Stomach (tissue), 9 donors: ENCODE measurements around the gene RAB31. TPM values are rescaled to one million over a fixed set of nuclear protein-coding genes. Genes with fewer than 3 reads are reported as not detected.

Experiments used
- DNase-seq, 2 donors: peaks; one replicate each; pipeline versions ENCODE4 v3.0.0 to v3.0.0-alpha.2; 2013 to 2019
- H3K27ac ChIP-seq, 5 donors: fragments of 200-600 bp in 4 of 5; sonication (generic) in 4 of 5; one replicate each; pipeline ENCODE4 v1.5.1; 2013 to 2019; ENCODE audit warnings: mild to moderate bottlenecking in 1 of 5, moderate library complexity in 1 of 5
- H3K27me3 ChIP-seq, 3 donors: fragments of 200-600 bp; sonication (generic); one replicate each; pipeline ENCODE4 v1.5.1; 2017 to 2019; ENCODE audit warnings: mixed run types in 1 of 3
- H3K36me3 ChIP-seq, 4 donors: fragments of 200-600 bp; sonication (generic); 1 replicate in 3 of 4; 2 replicates in 1 of 4; pipeline ENCODE4 v1.5.1; 2016 to 2019
- H3K4me1 ChIP-seq, 4 donors: fragments of 200-600 bp; sonication (generic); one replicate each; pipeline ENCODE4 v1.5.1; 2016 to 2019
- H3K4me3 ChIP-seq, 4 donors: fragments of 200-600 bp; sonication (generic) in 3 of 4; one replicate each; pipeline ENCODE4 v1.5.1; 2016 to 2019; ENCODE audit warnings: mild to moderate bottlenecking in 1 of 4
- H3K9me3 ChIP-seq, 4 donors: fragments of 200-600 bp; sonication (generic); one replicate each; pipeline ENCODE4 v1.5.1; 2016 to 2019
- CTCF ChIP-seq, 7 experiments: fragments of 450-650 bp in 4 of 7; fragments of 200-600 bp in 3 of 7; sonication (generic) in 3 of 7; IDR thresholded peaks; one replicate each; pipeline ENCODE4 v1.5.1; 2016 to 2019; ENCODE audit warnings: antibody characterized with exemption in 7 of 7, control low read depth in 2 of 7, mild to moderate bottlenecking in 1 of 7
- EP300 ChIP-seq: sonication (generic); formaldehyde crosslinking; IDR thresholded peaks from one replicate; pipeline ENCODE4 v1.6.1; 2017; ENCODE audit warnings: antibody characterized with exemption
- POLR2A ChIP-seq, 4 donors: fragments of 450-650 bp; IDR thresholded peaks; one replicate each; pipeline ENCODE4 v1.6.1; 2016; ENCODE audit warnings: antibody characterized with exemption in 4 of 4, control low read depth in 2 of 4, mild to moderate bottlenecking in 1 of 4, moderate library complexity in 1 of 4
- POLR2AphosphoS5 ChIP-seq, 3 donors: sonication (generic); formaldehyde crosslinking; IDR thresholded peaks; one replicate each; pipeline ENCODE4 v1.6.1; 2016; ENCODE audit warnings: antibody characterized with exemption in 3 of 3
- WGBS, 5 donors: extraction: QIAGEN DNeasy Blood & Tissue Kit in 3 of 5; methylation state at CpG; one replicate each; pipeline versions ENCODE4 v1.1.5 to v1.1.7; 2013 to 2018; 5-methylcytosine and 5-hydroxymethylcytosine counted together
- intact Hi-C: fragments of 100-400 bp; cut with DNase I; formaldehyde crosslinking; loops from one replicate; pipeline ENCODE4 v1.15.1; 2023; ENCODE audit warnings: low total_unique reads
- polyA plus RNA-seq, 3 donors: library from polyadenylated mRNA; stranded (reverse); fragments of 200-250 nt; gene quantifications; one replicate each; pipeline ENCODE4 v1.2.3, GENCODE V29; 2013
- total RNA-seq, 5 donors: library from RNA; depleted of rRNA; stranded (reverse); fragments of >200 nt; gene quantifications; one replicate each; pipeline versions ENCODE4 v1.1.0 to v1.2.3, GENCODE V29; 2014 to 2016
- donor health status: healthy with polysubstance abuse.
- donor health status: Bipolar disorder and iron deficiency.
- donor health status: healthy.

The RAB31 gene
- total and polyA plus RNA-seq, 8 donors: 10.1 to 65.5 (median 36.8) TPM

- Histone ChIP-seq H3K4me3 (no peak overlapping the region), H3K9me3 (peaks cover 4 to 16% (median 7%) of the 10 kb centered on the region in 4 donors), H3K27ac (no peak overlapping the region), H3K36me3 (peaks cover 0 to 4% (median 2%) of the 10 kb centered on the region in 4 donors), H3K27me3 (no peaks in the 10 kb centered on the region), H3K4me1 (peaks cover 11 to 22% (median 17%) of the 10 kb centered on the region in 4 donors)
- DNase-seq: no peak
- intact Hi-C loops: no loop called here
- TF ChIP-seq EP300 (no peak), POLR2AphosphoS5 (IDR thresholded peaks at IDR 0.05) (no peak), CTCF (IDR thresholded peaks at IDR 0.05) (no peak), POLR2A (IDR thresholded peaks at IDR 0.05) (no peak)
- WGBS, 5 donors: 80 to 96% (median 89%) methylated on average over 3 of the region's 3 CpGs
These were observed 158.5 kb downstream of the RAB31 start for GRCh38 chr18:9866627-9867026.

- Histone ChIP-seq H3K27ac (no peak overlapping the region), H3K9me3 (peaks cover 4 to 16% (median 7%) of the 10 kb centered on the region in 4 donors), H3K36me3 (peaks cover 0 to 4% (median 0%) of the 10 kb centered on the region in 4 donors), H3K4me1 (peaks cover 11 to 22% (median 17%) of the 10 kb centered on the region in 4 donors), H3K4me3 (no peak overlapping the region), H3K27me3 (no peaks in the 10 kb centered on the region)
- WGBS, 5 donors: 82 to 91% (median 86%) methylated on average over 4 of the region's 4 CpGs
- intact Hi-C loops: no loop called here
- no peak for DNase-seq
- TF ChIP-seq EP300: no peak
- TF ChIP-seq POLR2A (IDR thresholded peaks at IDR 0.05): no peak
- TF ChIP-seq POLR2AphosphoS5 (IDR thresholded peaks at IDR 0.05): no peak
- TF ChIP-seq CTCF (IDR thresholded peaks at IDR 0.05): no peak
These were observed 159.0 kb downstream of the RAB31 start for GRCh38 chr18:9867071-9867594.

GRCh38 chr18:9868857-9869714 lies 161.0 kb downstream of the RAB31 start:
- H3K4me1 ChIP-seq: peaks cover 11 to 22% (median 17%) of the 10 kb centered on the region in 4 donors
- 58 to 74% (median 62%) methylated on average over 6 of the region's 6 CpGs for WGBS, 5 donors
- peaks cover 4 to 16% (median 7%) of the 10 kb centered on the region in 4 donors for H3K9me3 ChIP-seq
- DNase-seq: no peak
- no peaks in the 10 kb centered on the region for H3K36me3 ChIP-seq
- no peak for TF ChIP-seq EP300
- TF ChIP-seq CTCF (IDR thresholded peaks at IDR 0.05): no peak
- no peak for TF ChIP-seq POLR2AphosphoS5 (IDR thresholded peaks at IDR 0.05)
- TF ChIP-seq POLR2A (IDR thresholded peaks at IDR 0.05): no peak
- H3K4me3 ChIP-seq: no peak overlapping the region
- peak overlapping the region in 2 of 5 donors; percentile 7 to 34 for H3K27ac ChIP-seq
- H3K27me3 ChIP-seq: no peaks in the 10 kb centered on the region
- intact Hi-C loops: no loop called here

DNA sequence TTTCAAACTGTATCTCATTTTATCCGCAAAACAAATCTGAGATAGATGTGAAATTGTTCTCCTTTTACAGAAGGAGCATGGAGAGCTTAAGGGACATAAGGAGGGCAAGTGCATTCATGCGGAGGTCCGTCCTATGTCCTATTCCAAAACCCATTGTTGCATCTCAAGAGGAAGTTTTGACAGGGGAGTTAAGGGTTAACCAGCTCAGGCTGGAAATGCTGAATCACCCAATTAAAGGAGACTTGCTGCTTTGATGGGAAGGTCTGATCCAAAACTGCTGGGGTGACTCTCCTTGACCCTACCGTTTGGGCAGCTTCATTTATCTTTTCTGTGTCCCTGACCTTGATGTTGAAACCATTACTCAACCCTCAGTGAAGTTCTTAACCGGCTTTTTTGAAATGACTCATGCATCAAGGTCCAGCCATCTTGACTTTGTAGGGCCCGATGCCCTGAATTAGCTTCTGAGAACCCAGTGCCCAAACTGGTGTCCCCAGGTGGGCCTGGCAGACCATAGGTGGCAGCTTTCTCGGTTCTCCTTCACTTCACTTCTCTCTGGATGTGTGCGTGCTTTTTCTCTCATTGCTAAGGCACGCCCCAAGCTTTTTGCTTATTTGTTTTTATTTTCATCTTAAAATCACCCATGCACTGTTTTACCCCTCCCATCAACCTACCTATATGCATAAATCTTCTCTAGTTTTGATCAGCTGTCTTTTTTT lies 161.8 kb downstream of the RAB31 start:
- Histone ChIP-seq H3K27me3 (no peaks in the 10 kb centered on the region), H3K27ac (peak overlapping the region in 2 of 5 donors; percentile 7 to 9), H3K9me3 (peaks cover 4 to 16% (median 7%) of the 10 kb centered on the region in 4 donors), H3K4me1 (peaks cover 11 to 22% (median 17%) of the 10 kb centered on the region in 4 donors), H3K36me3 (no peaks in the 10 kb centered on the region), H3K4me3 (no peak overlapping the region)
- DNase-seq: peak in 1 of 2 donors; percentile 44
- TF ChIP-seq EP300: no peak
- peak in 2 of 3 donors; percentile 32 to 74 for TF ChIP-seq POLR2AphosphoS5 (IDR thresholded peaks at IDR 0.05)
- WGBS, 5 donors: 60 to 63% (median 61%) methylated on average over 9 of the region's 9 CpGs
- intact Hi-C loops: no loop called here
